Measurements from ENCODE around the gene CADPS2.
"Not testable (repeated sequence)": the region's sequence is repeated elsewhere in the genome, so short reads cannot be mapped to it uniquely, and the experiment has no call there.

CADPS2 gene

DNA sequence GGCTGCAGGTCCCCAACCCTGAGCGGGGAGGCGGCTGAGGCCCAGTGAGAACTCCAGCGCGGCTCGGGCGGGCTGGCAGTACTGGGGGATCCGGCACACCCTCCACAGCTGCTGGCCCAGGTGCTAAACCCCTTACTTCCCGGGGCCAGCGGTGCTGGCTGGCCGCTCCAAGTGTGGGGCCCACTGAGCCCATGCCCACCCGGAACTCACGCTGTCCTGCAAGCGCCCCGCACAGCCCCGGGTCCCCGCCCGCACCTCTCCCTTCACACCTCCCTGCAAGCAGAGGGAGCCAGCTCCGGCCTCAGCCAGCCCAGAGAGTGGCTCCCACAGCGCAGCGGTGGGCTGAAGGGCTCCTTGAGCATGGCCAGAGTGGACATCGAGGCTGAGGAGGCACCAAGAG lies 212.3 kb downstream of the CADPS2 start:
- no peak for DNase-seq (ENCODE audit: low spot score)

GRCh38 chr7:122672536-122672935 lies 213.7 kb downstream of the CADPS2 start:
- no peak for DNase-seq (ENCODE audit: low spot score)

GRCh38 chr7:122663733-122664132 lies 222.5 kb downstream of the CADPS2 start:
- DNase-seq (ENCODE audit: low spot score): no peak

DNA sequence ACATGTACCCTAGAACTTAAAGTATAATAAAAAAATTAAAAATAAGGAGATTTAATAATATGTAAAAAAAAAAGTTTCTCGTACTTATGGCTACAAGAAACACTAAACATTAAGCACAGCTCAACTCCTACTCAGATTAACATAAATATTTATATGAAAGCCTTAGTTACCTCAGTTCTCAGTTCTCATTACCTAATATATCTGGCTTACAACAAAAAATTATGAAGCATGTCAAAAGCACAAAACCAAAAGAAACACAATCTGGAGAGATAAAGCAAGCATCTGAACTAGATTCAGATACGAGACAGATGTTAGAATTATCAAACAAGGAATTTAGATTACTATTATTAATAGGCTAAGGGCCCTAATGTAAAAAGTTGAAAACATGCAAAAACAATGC lies 227.4 kb downstream of the CADPS2 start:
- no peak for DNase-seq (ENCODE audit: low spot score)

DNA sequence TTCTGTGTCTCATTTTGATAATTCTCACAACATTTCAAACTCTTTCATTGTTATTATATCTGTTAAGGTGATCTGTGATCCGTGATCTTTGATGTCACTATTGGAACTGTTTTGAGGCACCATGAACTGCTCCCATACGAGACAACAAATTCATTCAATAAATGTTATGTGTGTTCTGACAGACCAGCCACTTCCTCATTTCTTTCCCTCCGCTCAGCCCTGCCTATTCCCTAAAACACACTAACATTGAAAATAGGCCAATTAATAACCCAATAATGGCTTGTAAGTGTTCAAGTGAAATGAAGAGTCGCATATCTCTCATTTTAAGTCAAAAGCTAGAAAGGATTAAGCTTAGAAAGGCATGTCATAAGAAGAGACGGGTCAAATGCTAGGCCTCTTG lies 232.6 kb downstream of the CADPS2 start:
- DNase-seq (ENCODE audit: low spot score): no peak

- DNase-seq (ENCODE audit: low spot score): no peak
Measured at GRCh38 chr7:122652876-122653275, 233.4 kb downstream of the CADPS2 start.

GRCh38 chr7:122651451-122651850 lies 234.8 kb downstream of the CADPS2 start:
- DNase-seq (ENCODE audit: low spot score): no peak

DNA sequence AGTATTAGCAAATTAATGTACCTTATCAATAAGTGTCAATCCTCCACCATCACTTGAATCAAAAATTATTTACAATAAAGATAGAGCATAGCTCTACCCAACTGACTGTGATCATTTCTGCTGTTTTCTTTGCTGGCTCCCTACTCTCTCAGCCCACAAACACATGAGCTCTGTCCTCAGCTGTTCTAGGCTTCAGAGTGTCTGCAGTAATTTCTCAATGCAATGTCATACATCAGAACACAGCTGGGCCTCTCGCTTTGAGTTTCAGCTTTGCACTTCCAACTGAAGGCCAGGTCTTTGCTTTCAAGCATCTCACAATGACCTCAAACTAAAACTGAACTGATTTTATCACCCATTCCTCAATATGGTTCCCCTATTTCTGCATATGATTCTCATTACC lies 243.0 kb downstream of the CADPS2 start:
- no peak for DNase-seq (ENCODE audit: low spot score)

DNA sequence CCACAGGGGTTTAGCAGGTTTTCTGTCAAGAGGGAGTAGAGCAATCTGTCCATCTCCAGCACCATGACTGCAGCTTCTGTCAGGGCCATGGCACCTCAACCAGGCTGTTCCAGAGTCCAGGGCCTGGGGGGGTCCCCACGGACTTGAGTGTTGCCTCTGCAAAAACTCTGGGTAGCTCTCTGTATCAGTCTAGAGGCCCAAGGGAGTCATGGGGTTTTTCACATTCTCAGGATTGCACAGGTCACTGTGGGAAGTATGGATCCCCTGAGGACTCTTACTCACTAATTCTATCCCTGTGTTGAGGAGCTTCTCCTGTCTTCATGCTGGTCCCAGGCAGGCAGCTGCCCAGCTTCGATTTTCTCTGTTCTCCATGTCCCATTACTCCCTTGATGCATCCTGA lies 247.8 kb downstream of the CADPS2 start:
- DNase-seq (ENCODE audit: low spot score): no peak

- no peak for DNase-seq (ENCODE audit: low spot score)
Measured at GRCh38 chr7:122637784-122638183, 248.5 kb downstream of the CADPS2 start.

- DNase-seq (ENCODE audit: low spot score): not testable (repeated sequence)
Measured at GRCh38 chr7:122635481-122635880, 250.8 kb downstream of the CADPS2 start.

GRCh38 chr7:122633472-122633871 lies 252.8 kb downstream of the CADPS2 start:
- DNase-seq (ENCODE audit: low spot score): no peak

- no peak for DNase-seq (ENCODE audit: low spot score)
Measured at GRCh38 chr7:122632238-122632637, 254.0 kb downstream of the CADPS2 start.

GRCh38 chr7:122629412-122629953 lies 256.8 kb downstream of the CADPS2 start:
- no peak for DNase-seq (ENCODE audit: low spot score)

DNA sequence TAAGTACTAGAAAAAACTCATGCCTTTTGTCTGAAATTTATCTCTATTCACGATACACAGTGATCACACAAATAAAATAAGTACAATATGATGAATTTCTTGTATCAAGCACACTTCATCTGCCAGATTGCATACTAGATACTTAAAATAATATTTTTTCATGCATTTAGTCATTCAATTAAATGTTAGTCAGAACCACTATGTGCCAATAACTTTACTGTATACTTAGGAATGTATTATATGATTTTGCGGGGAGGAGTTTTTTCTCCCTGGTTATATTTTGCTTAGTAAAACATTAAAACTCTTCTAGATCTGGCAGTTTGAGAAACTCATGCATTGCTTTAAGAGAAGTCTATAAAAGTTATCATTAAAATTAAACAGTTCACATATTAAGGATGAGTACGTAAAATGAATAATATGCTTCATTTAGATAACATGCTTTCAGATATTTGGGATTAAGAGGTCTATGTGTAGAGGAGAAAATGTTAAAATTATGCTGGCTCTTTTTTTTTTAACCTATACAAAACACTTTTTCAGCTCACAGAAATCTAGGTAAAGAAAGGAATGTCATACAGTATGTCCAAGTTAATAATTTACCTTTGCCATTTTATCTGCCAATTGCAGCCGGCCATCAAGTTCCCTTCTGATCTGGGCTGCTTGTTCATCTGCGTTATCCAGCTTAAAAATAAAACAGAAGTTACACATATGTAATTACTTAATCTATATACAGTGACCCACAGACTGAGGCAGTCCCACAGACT lies 257.4 kb downstream of the CADPS2 start:
- DNase-seq (ENCODE audit: low spot score): peak; percentile 16

GRCh38 chr7:122626785-122627184 lies 259.5 kb downstream of the CADPS2 start:
- DNase-seq (ENCODE audit: low spot score): no peak

- no peak for DNase-seq (ENCODE audit: low spot score)
Measured at GRCh38 chr7:122622682-122623081, 263.6 kb downstream of the CADPS2 start.

DNA sequence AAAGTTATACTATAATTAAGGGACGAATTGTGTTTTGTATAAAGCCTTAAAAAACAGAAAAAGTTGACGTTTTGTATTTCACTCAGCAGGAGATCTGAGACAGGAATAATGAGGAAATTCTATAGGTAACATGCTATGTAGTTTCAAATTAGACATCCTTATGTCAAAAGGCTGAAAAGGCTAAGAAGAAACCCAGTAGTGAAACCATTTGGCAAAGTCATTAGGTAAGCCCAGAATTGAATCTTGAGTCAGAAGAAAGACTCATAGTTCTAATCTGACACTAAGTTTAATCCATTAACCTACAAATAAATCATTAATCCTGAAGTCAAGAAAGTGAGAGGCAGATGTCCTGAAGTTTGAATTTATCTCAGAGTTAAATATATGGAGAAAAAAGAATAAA lies 266.6 kb downstream of the CADPS2 start:
- no peak for DNase-seq (ENCODE audit: low spot score)

GRCh38 chr7:122618585-122619189 lies 267.6 kb downstream of the CADPS2 start:
- no peak for DNase-seq (ENCODE audit: low spot score)

DNA sequence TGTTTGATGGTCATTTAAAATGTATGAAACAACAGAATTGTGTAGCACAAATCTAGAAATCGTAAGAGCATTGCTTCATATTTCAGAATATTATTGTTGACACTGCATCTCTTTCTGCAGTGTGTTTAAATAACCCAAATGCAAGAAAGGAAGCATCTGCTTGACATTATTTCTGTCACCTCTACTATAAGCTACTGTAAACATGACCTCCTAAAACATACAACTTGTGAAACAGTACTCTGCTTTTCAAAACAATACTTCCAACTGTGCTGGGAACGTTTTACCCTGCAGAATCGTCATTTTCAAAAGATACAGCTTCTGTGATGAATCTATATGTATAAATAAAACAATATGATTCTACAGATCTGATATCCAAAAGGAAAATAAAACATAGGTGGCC lies 269.3 kb downstream of the CADPS2 start:
- no peak for DNase-seq (ENCODE audit: low spot score)

- no peak for DNase-seq (ENCODE audit: low spot score)
Measured at GRCh38 chr7:122605929-122606328, 280.3 kb downstream of the CADPS2 start.

DNA sequence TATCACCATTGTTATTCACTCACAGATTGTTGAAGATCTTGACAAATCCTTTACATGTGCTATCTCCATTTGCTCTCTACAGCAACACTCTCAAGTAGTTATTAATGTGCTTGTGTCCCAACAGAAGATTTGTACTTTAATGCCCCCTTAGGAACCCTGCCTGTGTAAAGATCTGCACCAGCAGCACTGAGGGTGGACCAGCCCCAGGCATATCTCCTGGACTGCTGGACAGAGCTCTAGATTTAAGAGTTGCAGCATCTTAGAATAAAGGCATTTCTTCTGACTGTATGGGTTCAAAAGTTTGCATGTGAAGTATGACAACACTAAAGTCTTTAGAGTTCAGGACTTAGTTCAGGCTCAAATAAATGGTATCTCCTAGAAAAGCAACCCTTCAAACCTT lies 282.0 kb downstream of the CADPS2 start:
- DNase-seq (ENCODE audit: low spot score): no peak

DNA sequence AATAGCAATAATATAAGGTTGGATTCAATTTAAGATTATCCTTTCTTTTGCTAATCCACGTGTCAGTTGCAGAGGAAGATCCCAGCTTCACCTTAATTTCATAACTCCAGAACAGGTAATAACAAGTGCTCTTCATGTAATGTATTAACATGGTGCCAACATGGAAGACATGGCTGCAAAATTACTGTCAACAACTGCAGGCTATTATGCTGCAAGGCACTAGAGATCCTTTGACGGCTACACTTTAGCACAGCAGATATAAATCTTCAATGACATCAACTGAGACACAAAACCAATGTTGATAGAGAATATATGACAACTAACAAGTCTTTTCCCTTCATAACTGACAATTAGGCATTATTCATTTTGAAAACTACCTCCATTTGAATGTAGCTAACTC lies 283.5 kb downstream of the CADPS2 start:
- no peak for DNase-seq (ENCODE audit: low spot score)

- no peak for DNase-seq (ENCODE audit: low spot score)
Measured at GRCh38 chr7:122600630-122601029, 285.6 kb downstream of the CADPS2 start.
